DND-41 (cell line): ENCODE measurements around the gene NDUFAF3.

Experiments used
- ATAC-seq: fragments of 200-7000 bp; cut with Tn5 transposase; 3 replicates; pipeline ENCODE4 v1.9.1; 2021; ENCODE audit warnings: low read depth; ENCODE audit not compliant: insufficient read depth
- DNase-seq: peaks from one replicate; pipeline ENCODE4 v3.0.0-alpha.2; 2020
- H2AFZ ChIP-seq: 2 replicates; pipeline ENCODE4 v1.6.0; 2012; ENCODE audit warnings: low read depth, low read length
- H3K27ac ChIP-seq: 2 replicates; pipeline ENCODE4 v1.5.1; 2012; ENCODE audit warnings: low read length, inconsistent platforms
- H3K27me3 ChIP-seq: fragments of 200-600 bp; sonication (generic); 2 replicates; pipeline ENCODE4 v1.6.0; 2012; ENCODE audit warnings: low read length, mild to moderate bottlenecking, inconsistent platforms; ENCODE audit not compliant: insufficient read depth, poor library complexity
- H3K36me3 ChIP-seq: 2 replicates; pipeline ENCODE4 v1.5.1; 2012; ENCODE audit warnings: low read length, inconsistent platforms; ENCODE audit not compliant: insufficient read depth
- H3K4me1 ChIP-seq: 2 replicates; pipeline ENCODE4 v1.5.1; 2012; ENCODE audit warnings: mild to moderate bottlenecking, low read length; ENCODE audit not compliant: insufficient read depth
- H3K4me2 ChIP-seq: 2 replicates; pipeline ENCODE4 v1.6.0; 2012; ENCODE audit warnings: mild to moderate bottlenecking, moderate library complexity, low read length, inconsistent platforms; ENCODE audit not compliant: insufficient read depth
- H3K4me3 ChIP-seq, 2 experiments: fragments of 200-600 bp in 1 of 2; shearing (Covaris generic) in 1 of 2; 2 replicates each; pipeline ENCODE4 v1.5.1; 2012 to 2016; ENCODE audit warnings: inconsistent platforms in 2 of 2, low read length in 2 of 2, mild to moderate bottlenecking in 2 of 2, low read depth in 1 of 2, moderate library complexity in 1 of 2
- H3K79me2 ChIP-seq: 2 replicates; pipeline ENCODE4 v1.6.0; 2012; ENCODE audit warnings: low read length, inconsistent platforms; ENCODE audit not compliant: insufficient read depth
- H3K9ac ChIP-seq: 2 replicates; pipeline ENCODE4 v1.6.0; 2012; ENCODE audit warnings: low read depth, mild to moderate bottlenecking, inconsistent platforms, low read length, moderate library complexity
- H3K9me3 ChIP-seq: 2 replicates; pipeline ENCODE4 v1.5.1; 2012; ENCODE audit warnings: low read length, moderate library complexity, mild to moderate bottlenecking, inconsistent platforms; ENCODE audit not compliant: insufficient read depth, severe bottlenecking
- H4K20me1 ChIP-seq: 2 replicates; pipeline ENCODE4 v1.6.0; 2012; ENCODE audit warnings: low read length; ENCODE audit not compliant: insufficient read depth
- CTCF ChIP-seq: IDR thresholded peaks from 2 replicates; pipeline ENCODE4 v1.5.1; 2012; ENCODE audit warnings: borderline replicate concordance, low read length, moderate library complexity, mild to moderate bottlenecking; ENCODE audit not compliant: poor library complexity, severe bottlenecking; ENCODE audit errors: extremely low read depth
- EZH2 ChIP-seq: IDR thresholded peaks from 3 replicates; pipeline ENCODE4 v1.6.1; 2012; ENCODE audit warnings: borderline replicate concordance, low read depth, mild to moderate bottlenecking, moderate library complexity, low read length, inconsistent platforms; ENCODE audit not compliant: severe bottlenecking

The NDUFAF3 gene

GRCh38 chr3:49004352-49005302, 17.3 kb upstream of the NDUFAF3 start:
- Histone ChIP-seq H4K20me1 (peaks cover 20% of the 10 kb centered on the region), H3K27ac (no peak overlapping the region), H3K4me1 (peaks cover 33% of the 10 kb centered on the region), H3K4me2 (no peak overlapping the region), H3K4me3 (no peak overlapping the region), H3K27me3 (no peaks in the 10 kb centered on the region), H3K79me2 (peaks cover 24% of the 10 kb centered on the region), H3K36me3 (peaks cover 11% of the 10 kb centered on the region), H2AFZ (no peak overlapping the region), H3K9me3 (no peaks in the 10 kb centered on the region), H3K9ac (no peak overlapping the region)
- ATAC-seq (no peak), DNase-seq (no peak)
- no peak for TF ChIP-seq CTCF
- TF ChIP-seq EZH2: no peak

- Histone ChIP-seq H3K36me3 (peaks cover 11% of the 10 kb centered on the region), H3K4me1 (peaks cover 35% of the 10 kb centered on the region), H3K79me2 (peaks cover 31% of the 10 kb centered on the region), H3K27me3 (no peaks in the 10 kb centered on the region), H3K4me3 (no peak overlapping the region), H2AFZ (no peak overlapping the region), H4K20me1 (peaks cover 26% of the 10 kb centered on the region), H3K27ac (no peak overlapping the region), H3K9ac (no peak overlapping the region), H3K9me3 (no peaks in the 10 kb centered on the region), H3K4me2 (no peak overlapping the region)
- ATAC-seq: no peak
- TF ChIP-seq CTCF (no peak), EZH2 (no peak)
- no peak for DNase-seq
Measured at GRCh38 chr3:49005303-49005680, 16.6 kb upstream of the NDUFAF3 start.

GRCh38 chr3:49005998-49006397, 15.9 kb upstream of the NDUFAF3 start:
- DNase-seq (no peak), ATAC-seq (no peak)
- Histone ChIP-seq H3K4me1 (peaks cover 35% of the 10 kb centered on the region), H3K9ac (peak overlapping the region; percentile 98), H3K36me3 (peaks cover 12% of the 10 kb centered on the region), H3K4me2 (peak overlapping the region; percentile 75), H2AFZ (peak overlapping the region; percentile 77), H3K9me3 (no peaks in the 10 kb centered on the region), H3K79me2 (peaks cover 36% of the 10 kb centered on the region), H4K20me1 (peaks cover 29% of the 10 kb centered on the region), H3K27me3 (no peaks in the 10 kb centered on the region), H3K27ac (no peak overlapping the region), H3K4me3 (peak overlapping the region in 1 of 2 experiments; percentile 86; a peak in 2 of 4 replicates)
- TF ChIP-seq CTCF: no peak
- no peak for TF ChIP-seq EZH2
